Activated CD8-positive, alpha-beta memory T cell treated with anti-CD3 and anti-CD28 coated beads, Interleukin-2, amount 50 U/mL, for 24 hours (primary cell): ENCODE data around the gene KRT8.

ENCODE experiments used
- DNase-seq: peaks from one replicate; pipeline ENCODE4 v3.0.0-alpha.2; 2020; ENCODE audit errors: extremely low read depth

Gene KRT8

GRCh38 chr12:52847335-52848102, 57.4 kb downstream of the KRT8 start:
- DNase-seq = no peak
